ENCODE results near the gene AFTPH.

The AFTPH gene

DNA sequence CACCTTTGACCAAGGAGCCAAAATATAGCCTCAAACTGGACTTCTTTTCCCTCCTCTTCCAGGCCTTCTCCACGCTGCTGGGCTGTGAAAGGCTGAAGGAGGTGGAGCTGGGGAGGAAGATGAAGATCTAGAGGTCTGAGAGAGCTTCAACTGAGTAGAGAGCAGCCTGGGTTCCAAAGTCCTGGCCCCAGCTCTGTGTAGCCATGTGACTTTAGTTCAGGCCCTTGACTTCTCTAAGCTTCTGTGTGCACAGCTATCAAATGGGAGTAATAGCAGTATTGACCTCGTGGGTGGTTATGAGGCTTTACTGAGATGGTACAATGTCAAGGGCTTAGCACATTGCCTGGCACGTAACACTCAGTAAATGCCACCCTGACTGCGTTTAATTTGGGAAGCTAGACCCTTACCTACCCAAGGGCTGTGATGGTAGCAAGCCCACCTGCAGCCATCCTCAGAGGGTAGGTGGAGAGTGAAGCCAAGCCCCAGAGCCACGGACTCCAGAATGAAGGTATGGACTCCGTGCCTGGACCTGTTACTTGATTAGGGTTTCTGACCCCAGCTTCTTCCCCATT is 91.2 kb downstream of the AFTPH start:
- no peak for DNase-seq

DNA sequence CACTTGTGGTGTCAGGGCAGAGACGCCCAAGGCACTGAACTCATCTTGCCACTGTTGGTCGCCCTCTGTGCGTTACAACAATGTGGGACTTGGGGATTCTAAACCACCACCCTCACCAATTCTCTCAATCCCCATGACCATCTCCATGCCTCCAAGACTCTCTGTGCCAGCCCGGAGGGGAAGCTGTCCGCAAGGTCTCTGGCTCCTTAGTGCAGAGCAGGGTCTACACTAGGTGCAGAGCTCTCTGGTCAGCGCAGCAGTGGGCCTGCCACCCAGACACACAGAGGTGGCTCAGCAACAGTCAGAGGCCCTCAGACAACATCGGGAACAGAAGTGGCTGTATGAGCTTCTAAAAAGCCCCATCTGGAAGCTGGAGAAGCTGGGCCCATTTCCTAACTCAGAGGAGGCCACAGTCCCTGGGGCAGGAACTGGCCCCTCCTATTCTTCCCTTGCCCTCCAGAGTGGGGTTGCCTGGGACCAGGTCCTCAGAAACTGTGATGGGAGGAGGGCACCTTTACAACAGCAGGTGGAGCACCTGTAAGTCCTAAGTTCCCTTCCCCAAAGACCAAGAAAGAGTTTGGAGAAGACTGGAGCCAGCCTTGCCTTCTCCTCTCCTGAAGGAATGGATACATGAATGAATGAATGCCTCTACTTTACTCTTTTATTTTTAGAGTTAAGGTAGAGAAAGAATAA is 91.9 kb downstream of the AFTPH start:
- no peak for DNase-seq

DNA sequence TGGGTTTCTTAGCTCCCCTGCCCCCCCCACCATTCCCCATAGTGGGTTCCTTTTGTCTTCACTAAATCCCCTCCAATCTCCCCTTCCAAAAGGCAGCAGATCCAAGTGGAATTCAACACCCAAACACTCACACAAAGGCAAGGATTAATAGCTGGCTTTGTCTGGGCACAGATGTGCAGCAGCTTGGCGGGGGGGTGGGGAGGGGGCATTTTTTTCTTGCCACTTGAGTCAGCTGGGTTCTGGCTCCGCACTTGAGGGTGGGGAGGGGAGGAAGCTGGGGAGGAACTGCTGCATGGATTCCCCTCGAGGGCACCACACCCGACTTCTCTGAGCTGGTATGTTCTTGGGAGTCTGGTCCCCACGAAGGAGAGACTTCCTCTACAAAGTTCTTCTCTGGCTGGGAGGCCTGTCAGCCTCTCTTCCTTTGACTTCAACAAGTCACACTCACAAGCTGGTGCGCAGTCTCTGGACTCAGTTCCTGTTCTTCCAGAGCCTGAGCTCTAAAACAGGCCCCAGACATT is 93.6 kb downstream of the AFTPH start:
- no peak for DNase-seq

DNA sequence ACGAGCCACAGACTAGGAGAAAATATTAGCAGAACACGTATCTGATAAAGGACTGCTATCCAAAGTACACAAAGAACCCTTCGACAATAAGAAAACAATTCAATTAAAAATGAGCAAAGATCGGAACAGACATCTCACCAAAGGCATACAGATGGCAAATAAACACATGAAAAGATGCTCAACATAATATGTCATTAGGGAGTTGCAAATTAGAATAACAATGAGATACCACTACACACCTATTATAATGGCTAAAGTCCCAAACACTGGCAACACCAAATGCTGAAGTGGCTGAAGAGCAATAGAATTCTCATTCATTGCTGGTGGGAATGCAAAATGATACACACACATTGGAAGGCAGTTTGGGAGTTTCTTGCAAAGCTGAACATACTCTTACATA is 96.5 kb downstream of the AFTPH start:
- no peak for DNase-seq

DNA sequence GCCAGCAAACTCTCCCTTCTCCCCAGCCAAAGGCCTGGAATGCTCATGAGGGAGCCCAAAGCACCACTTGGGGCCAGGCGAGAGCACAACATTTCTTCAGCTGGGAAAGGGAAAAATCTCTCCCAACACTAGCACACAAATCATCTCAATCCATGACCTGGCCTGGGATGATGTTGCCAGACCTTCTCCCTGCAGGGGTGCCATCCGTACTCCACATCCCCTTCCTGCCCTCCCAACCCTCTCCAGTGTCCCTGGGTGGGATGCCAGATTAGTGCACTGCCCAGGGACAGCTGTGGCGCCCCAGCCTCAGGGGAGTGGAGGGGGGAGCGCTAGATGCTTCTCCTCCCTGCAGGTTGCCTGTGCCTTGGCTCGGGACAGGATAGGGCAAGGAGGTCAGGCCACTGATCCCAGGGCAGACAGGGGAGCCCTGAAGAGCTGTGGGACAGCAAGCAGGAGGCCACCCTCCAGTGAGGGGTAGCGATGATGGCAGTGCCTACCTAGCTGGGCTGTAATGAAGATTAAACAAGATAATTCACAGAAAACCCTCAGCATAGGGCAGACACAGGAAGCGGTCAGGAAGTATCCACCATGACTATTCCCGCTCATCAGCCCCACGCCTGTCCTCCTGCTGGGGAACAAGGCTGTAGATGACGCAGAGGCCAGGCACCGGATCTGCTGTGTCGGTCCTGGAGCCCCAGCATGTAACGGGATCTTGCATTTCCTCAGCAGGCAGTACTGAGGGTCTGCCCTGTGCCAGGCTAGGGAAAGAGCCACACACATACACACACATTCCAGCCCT is 98.5 kb downstream of the AFTPH start:
- DNase-seq = no peak

DNA sequence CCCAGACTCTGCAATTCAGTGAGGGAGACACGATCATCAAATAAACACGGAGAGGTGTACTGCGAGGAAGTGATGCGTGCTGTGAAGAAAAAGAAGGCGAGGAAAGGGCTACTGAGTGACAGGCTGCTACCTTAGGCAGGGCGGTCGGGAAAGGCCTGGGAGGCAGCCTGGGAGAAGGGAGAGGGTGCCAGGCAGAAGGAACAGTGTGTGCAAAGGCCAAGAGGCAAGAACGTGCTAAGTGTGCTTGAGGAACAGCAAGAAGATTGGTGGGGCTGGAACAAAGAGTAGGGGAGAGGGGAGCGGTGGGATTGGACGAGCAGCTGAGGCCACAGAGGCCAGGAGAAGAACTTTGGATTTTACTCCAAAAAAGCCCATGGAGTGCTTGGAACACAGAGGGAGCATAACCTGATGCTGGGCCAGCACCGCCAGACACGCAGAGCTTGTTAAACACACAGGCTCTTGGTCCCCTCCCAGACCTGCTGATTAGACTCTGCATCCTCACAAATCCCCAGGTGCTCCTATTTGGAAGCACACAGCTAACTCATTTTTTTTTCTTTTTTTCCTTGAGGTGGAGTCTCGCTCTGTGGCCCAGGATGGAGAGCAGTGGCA is 99.2 kb downstream of the AFTPH start:
- no peak for DNase-seq

DNA sequence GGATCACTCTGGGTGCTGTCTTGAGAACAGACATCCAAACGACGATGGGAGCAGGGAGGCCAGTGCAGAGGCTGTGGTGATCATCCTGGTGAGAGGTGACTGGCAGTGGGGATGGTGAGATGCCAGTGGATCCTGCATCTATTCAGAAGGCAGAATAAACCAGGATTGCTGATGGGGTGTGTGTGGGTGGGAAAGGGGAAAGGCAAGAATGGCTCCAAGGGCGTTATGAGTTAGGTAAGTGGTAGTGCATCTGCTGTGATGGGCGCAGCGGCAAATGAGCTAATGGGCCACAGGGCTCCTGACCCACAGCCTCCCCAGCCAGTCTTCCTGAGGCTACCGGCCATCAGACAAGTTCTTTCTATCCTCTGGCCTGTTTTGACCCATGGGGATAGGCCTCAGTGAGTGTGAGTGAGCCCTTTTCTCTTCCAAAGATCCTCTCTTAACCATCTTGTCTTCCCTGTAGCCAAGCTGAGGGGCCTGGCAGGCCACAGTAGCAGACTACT is 100.0 kb downstream of the AFTPH start:
- DNase-seq = no peak

DNA sequence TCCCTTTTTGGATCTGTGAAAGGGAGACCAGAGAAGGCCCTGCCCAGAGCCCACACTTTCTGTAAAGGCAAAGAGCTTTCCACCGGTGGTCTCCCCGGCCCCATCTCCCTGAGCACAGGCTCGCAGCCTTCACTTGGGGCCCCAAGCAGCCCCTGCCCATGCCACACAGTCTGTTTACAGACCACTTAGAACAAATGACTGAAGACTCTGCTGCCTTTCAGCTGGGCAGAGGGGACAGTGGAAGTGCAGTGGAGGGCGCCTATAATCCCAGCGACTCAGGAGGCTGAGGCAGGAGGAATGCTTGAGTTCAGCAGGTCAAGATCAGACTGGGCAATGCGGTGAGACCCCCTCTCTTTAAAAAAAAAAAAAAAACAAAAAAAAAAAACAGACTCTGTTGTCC is 100.7 kb downstream of the AFTPH start:
- no peak for DNase-seq

DNA sequence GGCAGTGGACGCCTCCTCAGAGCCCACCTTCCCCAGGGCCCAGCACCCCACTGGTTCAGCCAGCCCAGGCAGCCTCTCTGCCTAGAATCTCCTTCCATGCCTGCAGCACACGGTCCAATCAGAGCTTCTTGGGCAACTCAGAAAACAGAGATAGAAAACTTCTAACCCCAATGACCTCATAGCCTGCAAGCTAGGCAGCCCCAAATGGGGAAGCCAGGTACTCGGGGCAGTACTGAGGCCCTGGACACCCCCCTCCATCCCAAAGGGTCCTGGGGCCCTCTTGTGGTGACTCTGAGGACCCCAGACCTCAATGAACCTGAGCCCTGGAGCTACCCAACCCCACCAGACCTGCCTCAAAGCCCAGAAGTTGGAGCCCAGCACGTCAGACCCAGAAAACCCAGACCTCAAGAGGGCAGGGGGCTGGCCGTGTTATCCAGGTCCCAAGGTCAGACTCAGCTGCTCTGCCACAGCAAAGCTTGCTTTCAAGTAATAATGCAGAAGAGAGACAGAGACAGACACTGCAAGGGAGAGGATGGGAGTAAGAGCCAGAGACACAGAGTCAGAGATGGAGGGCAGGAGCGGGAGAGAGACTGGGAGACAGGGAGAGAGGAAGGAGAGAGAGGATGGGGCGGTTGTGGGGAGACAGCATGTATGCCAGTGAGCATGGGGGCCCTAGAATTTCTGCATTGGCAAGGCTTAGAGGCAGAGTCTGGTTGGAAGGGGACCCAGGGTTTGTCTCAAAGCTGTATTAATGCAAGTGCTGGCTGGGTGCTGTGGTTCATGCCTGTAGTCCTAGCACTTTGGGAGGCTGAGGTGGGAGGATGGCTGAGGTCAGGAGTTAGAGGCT is 101.4 kb downstream of the AFTPH start:
- no peak for DNase-seq

DNA sequence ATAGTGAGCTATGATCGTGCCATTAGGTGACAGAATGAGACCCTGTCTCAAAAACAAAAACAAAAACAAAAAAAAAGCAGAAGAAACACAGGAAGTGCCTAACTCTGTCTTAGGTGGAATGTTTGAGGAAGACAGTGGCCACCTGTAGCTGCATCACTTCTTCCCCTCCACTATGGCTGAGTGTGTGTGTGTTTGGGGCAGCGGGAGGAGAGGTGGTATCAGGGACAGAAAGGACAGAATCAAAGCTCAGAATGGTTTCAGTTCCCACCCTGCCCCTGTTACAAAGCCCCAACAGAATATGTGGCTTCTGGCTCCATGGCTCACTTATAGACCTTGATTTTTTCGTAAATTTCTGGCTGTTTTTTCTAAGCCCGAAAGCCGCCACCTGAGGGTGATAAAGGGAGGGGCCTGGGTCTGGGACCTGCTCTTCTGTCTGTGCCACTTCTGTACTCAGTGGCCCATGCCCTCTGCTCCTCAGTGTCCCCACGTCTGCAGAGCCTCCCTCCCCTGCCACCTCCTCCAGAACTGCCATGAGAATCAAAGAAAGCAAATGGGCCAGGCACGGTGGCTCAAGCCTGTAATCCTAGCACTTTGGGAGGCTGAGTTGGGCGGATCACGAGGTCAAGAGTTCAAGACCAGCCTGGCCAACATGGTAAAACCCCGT is 102.2 kb downstream of the AFTPH start:
- DNase-seq = no peak

DNA sequence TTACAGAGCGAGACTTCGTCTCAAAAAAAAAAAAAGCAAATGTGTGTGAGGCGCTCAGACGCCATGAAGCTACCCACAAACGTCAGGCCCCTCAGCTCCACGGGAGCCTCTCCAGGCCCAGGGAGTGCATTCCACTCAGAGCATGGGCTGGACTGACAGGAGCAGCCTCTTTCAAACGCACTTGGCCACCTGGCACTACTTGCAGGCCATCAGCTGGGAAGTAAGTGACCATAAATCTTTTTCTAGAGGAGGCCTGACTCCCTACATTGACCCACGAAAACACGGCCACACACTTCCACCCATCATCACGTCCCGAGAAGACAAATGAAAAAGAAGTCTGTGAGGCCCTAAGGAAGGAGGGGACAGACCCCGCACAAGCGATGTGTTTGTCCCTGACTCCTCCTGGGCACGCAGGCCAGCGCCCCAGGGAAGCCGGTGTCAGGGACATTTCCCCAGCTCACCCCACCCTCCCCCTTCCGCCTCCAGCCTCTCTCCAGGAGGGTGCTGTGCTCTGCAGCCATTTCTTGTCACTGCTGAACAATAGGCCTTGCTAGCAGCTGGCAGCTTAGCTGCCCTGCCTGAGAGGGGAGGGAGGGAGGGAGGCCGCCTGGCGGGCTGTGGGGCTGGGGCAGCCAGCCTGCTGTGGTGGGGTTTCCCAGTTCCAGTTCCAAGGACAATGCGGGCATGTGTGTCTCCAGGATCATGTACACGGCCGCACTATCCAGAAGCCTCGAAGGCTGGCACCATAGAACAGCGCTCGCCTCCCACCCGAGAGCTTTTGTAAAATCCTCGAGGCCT is 103.0 kb downstream of the AFTPH start:
- DNase-seq = no peak

DNA sequence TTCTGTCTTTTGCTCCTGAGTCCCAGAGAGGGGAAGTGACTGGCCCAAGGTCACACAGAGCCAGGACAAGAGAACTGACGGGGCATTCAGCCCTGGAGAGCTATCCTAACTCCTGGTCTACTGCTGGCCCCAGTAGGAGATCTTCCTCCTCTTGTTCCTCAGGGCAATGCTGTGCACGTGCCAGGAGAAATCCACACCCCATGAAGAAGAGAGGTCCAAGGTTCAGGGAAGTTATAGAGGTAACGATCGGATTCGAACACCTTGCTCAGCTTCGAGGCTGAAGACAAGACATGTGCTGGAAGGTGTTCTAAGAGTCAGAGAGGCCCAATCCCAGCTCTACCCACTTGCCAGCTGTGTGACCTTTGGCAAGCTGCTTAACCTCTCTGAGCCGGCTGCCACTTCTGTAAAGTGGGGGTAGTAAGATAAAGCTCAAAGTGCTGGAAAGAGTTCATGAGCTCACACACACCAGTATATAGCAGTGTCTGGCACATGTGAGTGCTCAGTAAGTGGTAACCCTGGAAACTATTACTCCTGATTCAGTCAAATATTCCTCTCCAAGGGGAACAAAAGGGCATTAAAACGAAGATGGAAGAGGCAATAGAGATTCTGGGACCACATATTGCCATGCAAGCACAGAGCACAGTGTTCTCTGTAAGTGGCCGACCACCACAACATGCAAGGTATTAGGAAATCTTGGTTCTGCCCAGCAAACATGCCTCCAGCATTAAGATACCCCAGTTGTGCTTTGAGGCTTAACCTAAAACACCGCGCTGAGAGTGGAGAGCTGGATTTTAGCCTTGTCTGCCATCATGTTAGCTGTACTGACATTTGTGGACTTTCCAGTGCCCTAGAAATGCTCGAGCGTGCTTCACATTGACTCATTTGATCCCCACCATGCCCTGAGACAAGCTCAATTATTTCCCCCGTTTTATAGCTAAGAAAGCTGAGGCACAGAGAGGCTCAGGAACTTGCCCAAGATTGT is 104.0 kb downstream of the AFTPH start:
- DNase-seq = no peak

DNA sequence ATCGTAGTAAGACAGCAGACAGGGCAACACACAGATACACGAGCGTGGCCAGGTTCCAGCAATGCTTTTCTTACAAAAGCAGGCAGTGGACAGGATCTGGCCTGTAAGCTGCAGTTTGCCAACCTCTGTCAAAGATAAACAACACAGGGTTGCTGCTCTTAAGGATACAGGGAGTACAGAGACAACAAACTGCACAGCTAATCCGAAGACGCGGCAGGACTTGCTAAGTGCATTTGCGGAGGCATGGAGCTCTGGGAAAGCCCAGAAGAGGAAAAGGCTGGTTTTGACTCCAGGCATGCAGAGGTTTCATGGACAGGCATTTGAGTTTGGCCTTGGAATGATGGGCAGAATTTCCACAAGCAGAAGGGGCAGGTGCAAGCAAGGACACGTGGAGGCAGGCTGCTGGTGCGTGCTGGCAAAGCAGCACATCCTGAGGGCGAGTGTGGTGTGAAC is 105.2 kb downstream of the AFTPH start:
- no peak for DNase-seq

DNA sequence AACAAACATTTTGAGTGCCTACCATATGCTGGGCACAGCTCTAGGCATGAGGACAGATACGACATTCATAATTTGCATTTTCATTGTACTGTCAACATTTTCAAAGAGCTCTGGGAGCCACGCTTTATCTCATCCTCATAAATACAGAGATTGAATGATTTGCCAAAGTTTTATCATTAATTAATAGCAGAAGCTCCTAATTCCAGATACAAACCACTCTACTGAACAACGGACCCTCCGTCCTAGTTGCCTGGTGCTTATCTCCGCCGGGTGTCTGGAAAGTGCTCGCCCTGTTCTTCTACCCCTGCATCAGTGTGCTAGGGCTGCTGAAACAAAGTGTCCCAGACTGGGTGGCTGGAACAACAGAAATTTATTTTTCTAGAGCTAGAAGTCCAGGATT is 105.7 kb downstream of the AFTPH start:
- no peak for DNase-seq

DNA sequence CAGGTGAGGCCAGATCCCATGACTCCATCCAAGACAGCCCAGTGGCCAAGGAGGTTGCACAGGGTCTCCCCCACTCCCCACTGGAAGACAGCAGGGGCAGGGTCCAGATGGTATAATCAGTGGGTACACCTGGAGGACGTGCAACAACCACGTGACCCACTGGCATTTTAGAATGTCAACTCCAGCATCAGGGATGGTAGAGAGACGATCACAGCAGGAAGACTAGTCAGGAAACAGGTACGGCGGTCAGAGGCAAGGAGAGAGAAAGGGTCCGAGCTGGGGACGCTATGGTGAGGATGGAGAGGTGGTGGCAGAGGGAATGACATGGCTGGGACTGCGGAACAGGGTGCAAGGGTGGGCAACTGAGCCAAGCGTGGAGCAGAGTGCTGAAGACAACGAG is 106.6 kb downstream of the AFTPH start:
- no peak for DNase-seq

DNA sequence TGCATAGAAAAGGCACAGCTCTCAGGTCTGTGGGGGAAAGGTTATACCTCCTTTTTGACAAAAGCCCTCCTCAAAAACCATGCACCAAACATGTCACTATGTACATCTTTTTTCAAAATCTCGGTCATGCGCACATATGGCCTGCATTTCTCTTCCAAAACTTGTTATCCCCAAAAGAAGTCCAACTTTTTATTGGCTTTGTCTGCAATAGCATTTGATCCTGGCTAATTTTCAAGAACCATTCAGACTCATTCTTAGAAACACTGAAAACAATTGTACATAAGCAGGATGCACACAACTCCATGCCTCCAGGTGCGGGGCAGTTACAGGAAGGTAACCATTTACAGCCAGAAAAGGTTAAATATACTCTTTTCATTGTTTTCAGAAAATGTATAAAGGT is 107.6 kb downstream of the AFTPH start:
- DNase-seq = no peak

DNA sequence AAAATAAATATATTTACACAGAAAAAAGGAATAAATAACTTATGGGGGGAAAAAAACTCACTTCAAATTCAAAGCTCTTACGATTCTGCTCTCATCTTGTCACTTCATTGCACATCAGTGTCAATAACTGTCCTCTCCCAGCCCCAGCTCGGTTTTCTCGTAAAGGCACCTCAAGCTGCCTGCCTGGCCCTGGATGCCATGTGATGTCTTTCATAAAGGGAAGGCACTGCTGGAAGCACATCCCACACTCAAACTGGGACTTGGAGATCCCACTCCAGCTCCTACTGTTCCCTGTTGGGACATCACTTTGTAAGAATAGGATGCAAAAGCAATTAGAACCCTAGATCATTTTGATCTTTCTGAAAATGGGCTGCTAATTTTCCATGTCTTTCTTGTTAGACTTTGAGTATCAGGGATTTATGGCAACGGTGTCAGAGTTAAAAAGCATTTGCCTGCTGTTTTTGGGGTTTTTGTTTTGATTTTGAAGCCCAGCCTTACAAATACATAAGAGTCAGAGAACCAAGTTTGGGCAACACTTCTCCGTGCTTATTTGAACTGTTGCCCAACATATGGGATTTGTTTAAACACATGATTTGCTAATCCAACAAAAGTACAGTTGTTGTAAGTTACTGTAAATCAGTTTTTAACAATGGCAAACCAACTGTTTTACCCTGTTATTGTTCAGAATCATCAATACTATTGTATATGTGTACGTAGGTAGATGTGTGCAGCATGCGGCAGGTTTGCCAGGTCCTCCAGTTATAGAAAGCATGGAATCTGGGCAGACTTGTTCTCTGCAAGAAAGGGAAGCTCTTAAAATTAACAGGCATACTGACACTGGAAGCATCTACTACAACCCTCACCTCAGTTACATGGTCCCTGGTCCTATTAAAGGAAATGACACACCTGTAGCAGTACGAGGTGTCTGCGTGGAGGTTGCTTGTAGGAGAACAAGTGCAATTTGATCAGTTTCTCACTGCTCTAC is 109.0 kb downstream of the AFTPH start:
- no peak for DNase-seq

All from activated CD4-positive, alpha-beta T cell treated with anti-CD3 and anti-CD28 coated beads, Interleukin-2, amount 50 U/mL, for 48 hours (primary cell).